ENCODE results near the gene ARHGAP5. TPM values are rescaled to one million over a fixed set of nuclear protein-coding genes. Genes with fewer than 3 reads are reported as not detected.

Gene ARHGAP5
- total and polyA plus RNA-seq, 2 experiments from 2014 or later = 22.1 to 72.6 TPM

DNA sequence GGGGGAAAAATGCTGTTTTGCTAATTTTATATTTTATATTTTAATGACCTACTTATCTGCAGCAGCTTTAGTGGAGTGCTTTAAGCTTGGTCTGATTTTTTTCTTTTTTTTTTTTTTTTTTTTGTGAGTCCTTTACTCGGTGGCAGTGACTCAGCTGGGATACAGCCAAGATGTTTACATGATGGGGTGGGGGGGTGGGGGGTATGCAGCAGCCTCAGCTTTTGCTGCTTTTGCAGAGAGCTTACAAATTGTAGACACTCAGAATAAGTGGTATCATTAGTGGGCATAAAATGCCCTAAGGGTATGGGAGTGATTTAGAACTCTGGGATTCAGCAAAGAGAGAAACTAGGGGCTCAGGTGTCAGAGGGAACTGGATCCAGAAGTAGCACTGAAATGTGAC lies 38.2 kb upstream of the ARHGAP5 start:
- no peak overlapping the region for H3K27ac ChIP-seq (ENCODE audit: low read depth)
- Mint-ChIP-seq H3K27me3 (ENCODE audit: insufficient read depth, low read depth, poor library complexity) (no peaks in the 10 kb centered on the region), H3K27ac (no peak overlapping the region), H3K4me1 (peaks cover 4% of the 10 kb centered on the region; the same call in 2 of the 3 replicates), H3K9me3 (no peaks in the 10 kb centered on the region), H3K4me3 (no peak overlapping the region), H3K36me3 (ENCODE audit: low read depth) (no peaks in the 10 kb centered on the region)
- H3K27me3 ChIP-seq (ENCODE audit: insufficient read depth) = no peaks in the 10 kb centered on the region
- H3K4me1 ChIP-seq (ENCODE audit: insufficient read depth) = no peaks in the 10 kb centered on the region
- H3F3A ChIP-seq (replicated peaks; ENCODE audit: low read depth) = no peaks in the 10 kb centered on the region
- H3K4me2 ChIP-seq = no peak overlapping the region
- H3K4me3 ChIP-seq = no peak overlapping the region
- DNase-seq (ENCODE audit: low spot score) = no peak
- no peaks in the 10 kb centered on the region for H3K9me2 ChIP-seq (ENCODE audit: insufficient read depth)
- H3K36me3 ChIP-seq (ENCODE audit: insufficient read depth) = no peaks in the 10 kb centered on the region
- no peaks in the 10 kb centered on the region for H4K20me1 ChIP-seq (replicated peaks; ENCODE audit: insufficient read depth)
- H3K79me2 ChIP-seq (replicated peaks; ENCODE audit: insufficient read depth) = no peaks in the 10 kb centered on the region
- TF ChIP-seq, protein P1, sequence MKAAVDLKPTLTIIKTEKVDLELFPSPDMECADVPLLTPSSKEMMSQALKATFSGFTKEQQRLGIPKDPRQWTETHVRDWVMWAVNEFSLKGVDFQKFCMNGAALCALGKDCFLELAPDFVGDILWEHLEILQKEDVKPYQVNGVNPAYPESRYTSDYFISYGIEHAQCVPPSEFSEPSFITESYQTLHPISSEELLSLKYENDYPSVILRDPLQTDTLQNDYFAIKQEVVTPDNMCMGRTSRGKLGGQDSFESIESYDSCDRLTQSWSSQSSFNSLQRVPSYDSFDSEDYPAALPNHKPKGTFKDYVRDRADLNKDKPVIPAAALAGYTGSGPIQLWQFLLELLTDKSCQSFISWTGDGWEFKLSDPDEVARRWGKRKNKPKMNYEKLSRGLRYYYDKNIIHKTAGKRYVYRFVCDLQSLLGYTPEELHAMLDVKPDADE (IDR thresholded peaks at IDR 0.05) = no peak
- TF ChIP-seq, protein P2, sequence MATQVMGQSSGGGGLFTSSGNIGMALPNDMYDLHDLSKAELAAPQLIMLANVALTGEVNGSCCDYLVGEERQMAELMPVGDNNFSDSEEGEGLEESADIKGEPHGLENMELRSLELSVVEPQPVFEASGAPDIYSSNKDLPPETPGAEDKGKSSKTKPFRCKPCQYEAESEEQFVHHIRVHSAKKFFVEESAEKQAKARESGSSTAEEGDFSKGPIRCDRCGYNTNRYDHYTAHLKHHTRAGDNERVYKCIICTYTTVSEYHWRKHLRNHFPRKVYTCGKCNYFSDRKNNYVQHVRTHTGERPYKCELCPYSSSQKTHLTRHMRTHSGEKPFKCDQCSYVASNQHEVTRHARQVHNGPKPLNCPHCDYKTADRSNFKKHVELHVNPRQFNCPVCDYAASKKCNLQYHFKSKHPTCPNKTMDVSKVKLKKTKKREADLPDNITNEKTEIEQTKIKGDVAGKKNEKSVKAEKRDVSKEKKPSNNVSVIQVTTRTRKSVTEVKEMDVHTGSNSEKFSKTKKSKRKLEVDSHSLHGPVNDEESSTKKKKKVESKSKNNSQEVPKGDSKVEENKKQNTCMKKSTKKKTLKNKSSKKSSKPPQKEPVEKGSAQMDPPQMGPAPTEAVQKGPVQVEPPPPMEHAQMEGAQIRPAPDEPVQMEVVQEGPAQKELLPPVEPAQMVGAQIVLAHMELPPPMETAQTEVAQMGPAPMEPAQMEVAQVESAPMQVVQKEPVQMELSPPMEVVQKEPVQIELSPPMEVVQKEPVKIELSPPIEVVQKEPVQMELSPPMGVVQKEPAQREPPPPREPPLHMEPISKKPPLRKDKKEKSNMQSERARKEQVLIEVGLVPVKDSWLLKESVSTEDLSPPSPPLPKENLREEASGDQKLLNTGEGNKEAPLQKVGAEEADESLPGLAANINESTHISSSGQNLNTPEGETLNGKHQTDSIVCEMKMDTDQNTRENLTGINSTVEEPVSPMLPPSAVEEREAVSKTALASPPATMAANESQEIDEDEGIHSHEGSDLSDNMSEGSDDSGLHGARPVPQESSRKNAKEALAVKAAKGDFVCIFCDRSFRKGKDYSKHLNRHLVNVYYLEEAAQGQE (IDR thresholded peaks at IDR 0.05; ENCODE audit: unreplicated experiment) = no peak
- TF ChIP-seq EZH2phosphoT487 (IDR thresholded peaks at IDR 0.05; ENCODE audit: unreplicated experiment) = no peak
- no peak for TF ChIP-seq STAT1 (IDR thresholded peaks at IDR 0.05; ENCODE audit: unreplicated experiment)
- TF ChIP-seq POLR2AphosphoS5 (IDR thresholded peaks at IDR 0.05; ENCODE audit: low read depth) = no peak
- no peak for TF ChIP-seq ZNF114 (CRISPR knock-in tag; IDR thresholded peaks at IDR 0.05)
- TF ChIP-seq, protein P3, sequence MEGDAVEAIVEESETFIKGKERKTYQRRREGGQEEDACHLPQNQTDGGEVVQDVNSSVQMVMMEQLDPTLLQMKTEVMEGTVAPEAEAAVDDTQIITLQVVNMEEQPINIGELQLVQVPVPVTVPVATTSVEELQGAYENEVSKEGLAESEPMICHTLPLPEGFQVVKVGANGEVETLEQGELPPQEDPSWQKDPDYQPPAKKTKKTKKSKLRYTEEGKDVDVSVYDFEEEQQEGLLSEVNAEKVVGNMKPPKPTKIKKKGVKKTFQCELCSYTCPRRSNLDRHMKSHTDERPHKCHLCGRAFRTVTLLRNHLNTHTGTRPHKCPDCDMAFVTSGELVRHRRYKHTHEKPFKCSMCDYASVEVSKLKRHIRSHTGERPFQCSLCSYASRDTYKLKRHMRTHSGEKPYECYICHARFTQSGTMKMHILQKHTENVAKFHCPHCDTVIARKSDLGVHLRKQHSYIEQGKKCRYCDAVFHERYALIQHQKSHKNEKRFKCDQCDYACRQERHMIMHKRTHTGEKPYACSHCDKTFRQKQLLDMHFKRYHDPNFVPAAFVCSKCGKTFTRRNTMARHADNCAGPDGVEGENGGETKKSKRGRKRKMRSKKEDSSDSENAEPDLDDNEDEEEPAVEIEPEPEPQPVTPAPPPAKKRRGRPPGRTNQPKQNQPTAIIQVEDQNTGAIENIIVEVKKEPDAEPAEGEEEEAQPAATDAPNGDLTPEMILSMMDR (conservative IDR thresholded peaks at IDR 0.05; ENCODE audit: low read depth in 2 of 2) = no peak
- no peak for TF ChIP-seq JUNB (IDR thresholded peaks at IDR 0.05; ENCODE audit: unreplicated experiment)
- TF ChIP-seq CREB1 (CRISPR knock-in tag; IDR thresholded peaks at IDR 0.05; ENCODE audit: low read depth) = no peak
- no peak for TF ChIP-seq EZH2 (IDR thresholded peaks at IDR 0.05; ENCODE audit: low read depth, unreplicated experiment)
- no peak overlapping the region for H2AFZ ChIP-seq
- no peak for ATAC-seq
